GM19238 (cell line): ENCODE results near the gene SPP1.
"Not testable (repeated sequence)": the region's sequence is repeated elsewhere in the genome, so short reads cannot be mapped to it uniquely, and the experiment has no call there.

Source experiments
- DNase-seq: peaks from one replicate; pipeline ENCODE4 v3.0.0; 2011; ENCODE audit warnings: low spot score; ENCODE audit not compliant: insufficient read length

The SPP1 gene

GRCh38 chr4:87985887-87986200, 10.3 kb downstream of the SPP1 start:
- no peak for DNase-seq

GRCh38 chr4:87986508-87986907, 11.0 kb downstream of the SPP1 start:
- DNase-seq: no peak

GRCh38 chr4:87989765-87990164, 14.3 kb downstream of the SPP1 start:
- no peak for DNase-seq

GRCh38 chr4:87995435-87995834, 19.9 kb downstream of the SPP1 start:
- DNase-seq: no peak

GRCh38 chr4:87999191-87999691, 23.7 kb downstream of the SPP1 start:
- DNase-seq: not testable (repeated sequence)

GRCh38 chr4:88001871-88002270, 26.4 kb downstream of the SPP1 start:
- DNase-seq: no peak

DNA sequence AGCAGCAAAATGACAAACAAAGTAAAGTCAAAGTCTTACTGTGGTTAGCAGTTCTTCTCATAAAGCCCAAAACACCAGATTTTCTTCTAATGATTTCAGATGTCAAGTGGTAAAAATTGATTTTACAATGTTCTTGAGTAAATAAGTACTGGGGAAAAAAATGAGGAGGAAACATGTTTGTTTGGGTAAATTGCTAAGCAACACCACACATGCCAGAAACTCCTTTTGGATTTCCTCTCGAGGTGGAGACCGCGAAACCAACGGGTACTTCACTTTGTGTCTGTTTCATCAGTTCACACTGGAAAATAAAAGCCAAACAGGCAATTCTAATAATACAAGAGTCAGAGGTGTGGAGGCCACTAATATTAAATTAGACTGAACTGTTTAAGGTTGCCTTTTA, 27.3 kb downstream of the SPP1 start:
- DNase-seq: no peak

DNA sequence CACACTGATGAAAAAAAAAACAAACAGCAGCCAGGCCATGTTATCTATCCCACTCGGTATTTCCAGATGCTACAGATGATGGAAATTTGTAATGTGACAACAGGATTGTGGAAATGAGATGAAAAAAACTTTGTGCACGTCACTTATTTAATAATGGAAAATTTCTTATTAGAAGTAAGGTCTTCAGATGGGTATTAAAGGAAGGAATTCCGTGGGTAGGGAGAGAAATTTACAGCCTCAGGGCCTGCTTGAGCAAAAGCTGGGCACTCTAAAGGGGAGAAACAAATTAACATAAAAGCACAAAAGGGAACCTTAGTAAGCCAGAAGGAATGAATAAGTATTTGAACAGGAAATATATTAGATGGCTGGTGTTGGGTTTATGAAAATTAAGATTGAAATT, 27.7 kb downstream of the SPP1 start:
- DNase-seq: no peak

DNA sequence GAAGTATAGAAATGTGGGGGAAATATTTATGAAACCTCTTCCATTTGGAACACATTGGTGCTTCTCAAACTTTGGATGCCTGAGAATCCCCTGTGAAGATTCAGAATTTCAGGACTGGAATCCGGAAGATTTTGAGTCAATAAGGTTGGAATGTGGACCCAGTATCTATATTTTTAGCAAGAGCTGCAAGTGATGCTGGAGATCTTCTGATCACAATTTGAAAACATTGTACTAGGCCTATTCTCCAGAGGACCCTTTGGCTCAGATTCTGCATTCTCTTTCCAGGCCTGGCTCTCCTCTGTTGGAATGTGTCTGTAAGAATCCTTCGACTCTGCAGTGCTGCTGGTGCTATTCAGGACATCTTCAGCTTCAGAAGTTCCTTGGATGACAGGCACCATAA, 29.6 kb downstream of the SPP1 start:
- no peak for DNase-seq

- no peak for DNase-seq
Observed at GRCh38 chr4:88005946-88006345, 30.4 kb downstream of the SPP1 start.

DNA sequence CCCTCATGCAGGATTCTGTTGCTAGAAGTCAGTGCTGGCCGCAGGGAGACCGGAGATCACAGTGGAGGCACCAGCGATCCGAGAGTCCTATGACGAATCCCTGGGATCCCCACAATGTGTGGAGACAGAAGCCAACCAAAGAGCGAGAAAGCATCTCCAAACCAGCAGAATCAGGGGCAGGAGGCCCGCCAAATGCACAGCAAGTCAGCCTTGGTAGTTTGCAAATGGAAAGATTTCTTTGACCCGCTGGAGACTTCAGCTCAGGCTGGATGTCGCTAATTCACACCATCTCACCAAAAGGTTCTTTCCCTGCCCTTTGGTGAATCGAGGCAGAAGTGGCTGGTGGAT, 31.4 kb downstream of the SPP1 start:
- DNase-seq: no peak

DNA sequence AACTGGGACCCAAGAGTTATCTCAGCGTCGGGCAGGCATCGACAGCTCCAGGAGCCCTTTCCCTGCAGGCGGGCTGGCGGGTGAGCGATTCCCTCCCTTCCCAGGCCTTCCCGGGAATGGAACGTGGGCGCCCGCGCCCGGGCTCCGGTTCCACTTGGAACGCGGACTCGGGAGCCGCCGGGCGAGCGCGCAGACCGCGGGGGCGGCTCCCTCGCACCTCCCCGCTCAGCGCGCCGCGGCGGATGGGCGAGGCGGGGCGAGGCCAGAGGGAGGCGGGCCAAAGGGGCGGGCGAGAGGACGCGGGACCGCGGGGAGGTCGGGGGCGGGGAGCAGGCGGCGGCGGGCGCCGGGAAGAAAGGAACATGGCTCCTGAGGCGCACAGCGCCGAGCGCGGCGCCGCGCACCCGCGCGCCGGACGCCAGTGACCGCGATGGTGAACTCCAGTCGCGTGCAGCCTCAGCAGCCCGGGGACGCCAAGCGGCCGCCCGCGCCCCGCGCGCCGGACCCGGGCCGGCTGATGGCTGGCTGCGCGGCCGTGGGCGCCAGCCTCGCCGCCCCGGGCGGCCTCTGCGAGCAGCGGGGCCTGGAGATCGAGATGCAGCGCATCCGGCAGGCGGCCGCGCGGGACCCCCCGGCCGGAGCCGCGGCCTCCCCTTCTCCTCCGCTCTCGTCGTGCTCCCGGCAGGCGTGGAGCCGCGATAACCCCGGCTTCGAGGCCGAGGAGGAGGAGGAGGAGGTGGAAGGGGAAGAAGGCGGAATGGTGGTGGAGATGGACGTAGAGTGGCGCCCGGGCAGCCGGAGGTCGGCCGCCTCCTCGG, 32.0 kb downstream of the SPP1 start, which contains the start of gene PKD2:
Gene PKD2, plus strand, starts transcription at position 332 of the 818 bp plus-strand sequence. Its CDS starts 99 bp downstream, at position 431.
- DNase-seq: peak; percentile 78

GRCh38 chr4:88008122-88008742, 32.7 kb downstream of the SPP1 start:
- peak; percentile 27 for DNase-seq

DNA sequence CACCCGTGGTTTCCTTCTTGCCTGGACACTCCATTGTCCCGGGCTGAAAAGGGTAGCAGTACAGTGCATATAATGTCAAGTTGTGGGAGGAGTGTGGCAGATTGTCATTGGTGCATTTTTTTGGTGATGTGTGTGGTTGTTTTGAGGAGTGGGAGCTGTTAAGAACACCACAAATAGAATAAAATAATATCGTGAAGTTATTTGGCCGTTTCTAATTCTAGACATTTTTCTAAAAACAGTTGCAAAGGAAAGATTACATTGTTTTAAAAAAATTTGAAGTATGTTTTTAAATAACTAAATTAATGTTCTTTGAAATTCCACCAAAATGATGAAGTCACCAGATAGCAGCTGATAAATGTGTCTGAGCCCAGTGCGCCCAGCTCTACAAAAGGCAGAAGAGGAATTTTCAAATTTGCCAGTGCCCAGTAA, 33.2 kb downstream of the SPP1 start:
- DNase-seq: peak; percentile 10

DNA sequence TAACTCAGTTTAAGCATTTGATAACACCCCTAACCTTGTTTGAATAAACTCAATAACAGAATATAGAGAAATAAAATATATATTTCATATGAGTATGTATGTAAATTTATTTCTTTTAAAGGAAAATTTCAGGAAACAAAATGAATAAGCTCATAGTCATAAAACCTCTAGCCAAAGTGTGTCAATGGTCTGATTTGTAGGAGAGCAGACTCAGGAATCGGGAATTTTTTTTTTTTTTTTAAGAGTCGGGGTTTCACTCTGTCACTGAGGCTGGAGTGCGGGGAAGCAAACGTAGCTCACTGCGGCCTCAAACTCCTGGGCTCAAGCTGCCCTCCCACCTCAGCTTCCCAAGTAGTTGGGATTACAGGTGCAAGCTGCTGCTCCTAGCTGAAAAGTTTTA, 34.4 kb downstream of the SPP1 start:
- no peak for DNase-seq

GRCh38 chr4:88010966-88011365, 35.5 kb downstream of the SPP1 start:
- DNase-seq: no peak

DNA sequence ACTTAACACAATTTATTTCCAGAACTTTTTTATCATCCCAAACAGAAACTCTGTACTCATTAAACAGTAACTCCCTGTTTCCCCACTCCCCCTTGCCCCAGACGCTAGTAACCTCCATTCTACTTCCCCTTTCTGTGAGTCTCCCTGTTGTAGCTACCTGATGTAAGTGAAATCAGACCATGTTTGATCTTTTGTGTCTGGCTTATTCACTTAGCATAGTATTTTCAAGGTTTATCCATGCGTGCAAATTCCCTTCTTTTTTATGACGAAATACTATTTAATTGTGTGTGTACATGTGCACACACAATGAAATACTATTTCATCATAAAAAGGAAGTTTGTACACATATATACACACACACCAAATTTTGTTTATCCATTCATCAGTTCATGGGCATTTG, 37.1 kb downstream of the SPP1 start:
- DNase-seq: peak; percentile 28

- DNase-seq: no peak
Observed at GRCh38 chr4:88014386-88014905, 38.9 kb downstream of the SPP1 start.

DNA sequence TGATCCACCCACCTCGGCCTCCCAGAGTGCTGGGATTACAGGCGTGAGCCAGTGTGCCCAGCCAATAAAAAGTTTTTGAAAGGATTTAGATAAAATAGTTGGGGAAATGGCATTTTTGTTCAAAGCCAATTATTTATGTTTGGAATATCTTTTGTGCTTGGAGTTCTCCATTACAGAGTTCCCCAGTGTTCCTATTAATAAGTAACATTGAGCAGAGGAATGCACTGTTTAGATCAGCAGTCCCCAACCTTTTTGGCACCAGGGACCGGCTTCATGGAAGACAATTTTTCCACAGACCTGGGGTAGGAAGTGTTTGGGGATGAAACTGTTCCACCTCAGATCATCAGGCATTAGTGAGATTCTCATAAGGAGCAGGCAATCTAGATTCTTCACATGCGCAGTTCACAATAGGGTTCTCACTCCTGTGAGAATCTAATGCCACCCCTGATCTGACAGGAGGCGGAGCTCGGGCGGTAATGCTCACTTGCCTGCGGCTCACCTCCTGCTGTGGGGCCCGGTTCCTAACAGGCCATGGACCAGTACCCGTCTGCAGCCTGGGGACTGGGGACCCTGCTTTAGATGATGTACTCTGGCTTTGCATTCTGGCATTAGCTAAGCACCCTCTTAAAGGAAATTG, 40.3 kb downstream of the SPP1 start:
- no peak for DNase-seq

GRCh38 chr4:88017516-88018297, 42.2 kb downstream of the SPP1 start:
- no peak for DNase-seq

DNA sequence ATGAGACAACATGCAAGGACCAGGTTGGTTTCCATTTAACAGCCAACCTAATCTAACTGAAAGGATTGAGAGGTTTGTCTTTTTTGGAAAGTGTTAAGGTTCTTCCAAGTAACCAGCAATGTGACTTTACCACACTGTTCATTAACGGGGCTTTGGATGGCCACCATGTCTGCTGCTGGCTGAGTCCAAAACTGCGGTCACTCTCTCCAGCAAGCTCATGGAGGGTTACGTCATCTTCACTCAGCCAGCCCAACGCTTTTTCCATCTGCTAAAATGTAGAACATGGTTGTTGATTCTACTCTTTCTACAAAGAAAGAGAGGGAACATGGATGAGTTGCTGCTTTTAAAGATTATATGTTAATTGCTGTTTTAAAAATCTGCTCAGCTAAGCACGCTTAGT, 43.0 kb downstream of the SPP1 start:
- DNase-seq: no peak
